ENCODE measurements around the gene MARF1.
"Not testable (repeated sequence)": the region's sequence is repeated elsewhere in the genome, so short reads cannot be mapped to it uniquely, and the experiment has no call there.

Gene MARF1

GRCh38 chr16:15643048-15643945, at the start of gene MARF1:
MARF1 (minus strand) TSS chr16:15643154; CDS start chr16:15639233, 3,921 bp downstream.
- H3K36me3 ChIP-seq (ENCODE audit: control insufficient read depth, insufficient read depth, low read length): no peaks in the 10 kb centered on the region; the same call in 1 of the 2 replicates
- no peak within 1 kb of the TSS for H3K27ac ChIP-seq (ENCODE audit: low read length)
- no peaks in the 10 kb centered on the region for H3K4me1 ChIP-seq (ENCODE audit: control insufficient read depth, insufficient read depth, low read length)
- no peaks in the 10 kb centered on the region for H3K27me3 ChIP-seq (ENCODE audit: control insufficient read depth, insufficient read depth, low read length)
- no peaks in the 10 kb centered on the region for H3K9me3 ChIP-seq (ENCODE audit: control insufficient read depth, insufficient read depth, low read length)
- no CpG with 5 or more reads among the region's 58 CpGs for WGBS (ENCODE audit: insufficient coverage, insufficient read length)
- peak within 1 kb of the TSS; percentile 75 for H3K4me3 ChIP-seq (ENCODE audit: low read length)
- no peak for DNase-seq (ENCODE audit: low read depth, low spot score)

- H3K36me3 ChIP-seq (ENCODE audit: control insufficient read depth, insufficient read depth, low read length); H3K27ac ChIP-seq (ENCODE audit: low read length); DNase-seq (ENCODE audit: low read depth, low spot score); H3K9me3 ChIP-seq (ENCODE audit: control insufficient read depth, insufficient read depth, low read length); H3K27me3 ChIP-seq (ENCODE audit: control insufficient read depth, insufficient read depth, low read length); H3K4me1 ChIP-seq (ENCODE audit: control insufficient read depth, insufficient read depth, low read length); H3K4me3 ChIP-seq (ENCODE audit: low read length): not testable (repeated sequence)
- no CpG with 5 or more reads among the region's 1 CpG for WGBS (ENCODE audit: insufficient coverage, insufficient read length)
These were observed 49.6 kb upstream of the MARF1 start for GRCh38 chr16:15692508-15692907.

GRCh38 chr16:15691046-15691445, 48.1 kb upstream of the MARF1 start:
- no peaks in the 10 kb centered on the region for H3K9me3 ChIP-seq (ENCODE audit: control insufficient read depth, insufficient read depth, low read length)
- no peak overlapping the region for H3K4me3 ChIP-seq (ENCODE audit: low read length)
- peaks cover 7% of the 10 kb centered on the region; the same call in 1 of the 2 replicates for H3K36me3 ChIP-seq (ENCODE audit: control insufficient read depth, insufficient read depth, low read length)
- WGBS (ENCODE audit: insufficient coverage, insufficient read length): no CpG with 5 or more reads among the region's 10 CpGs
- no peak overlapping the region for H3K27ac ChIP-seq (ENCODE audit: low read length)
- no peaks in the 10 kb centered on the region for H3K27me3 ChIP-seq (ENCODE audit: control insufficient read depth, insufficient read depth, low read length)
- no peaks in the 10 kb centered on the region for H3K4me1 ChIP-seq (ENCODE audit: control insufficient read depth, insufficient read depth, low read length)
- no peak for DNase-seq (ENCODE audit: low read depth, low spot score)

- Histone ChIP-seq H3K4me1 (ENCODE audit: control insufficient read depth, insufficient read depth, low read length) (no peaks in the 10 kb centered on the region), H3K9me3 (ENCODE audit: control insufficient read depth, insufficient read depth, low read length) (no peaks in the 10 kb centered on the region), H3K36me3 (ENCODE audit: control insufficient read depth, insufficient read depth, low read length) (peaks cover 7% of the 10 kb centered on the region; the same call in 1 of the 2 replicates), H3K4me3 (ENCODE audit: low read length) (no peak overlapping the region), H3K27me3 (ENCODE audit: control insufficient read depth, insufficient read depth, low read length) (no peaks in the 10 kb centered on the region), H3K27ac (ENCODE audit: low read length) (no peak overlapping the region)
- no CpG with 5 or more reads among the region's 3 CpGs for WGBS (ENCODE audit: insufficient coverage, insufficient read length)
- no peak for DNase-seq (ENCODE audit: low read depth, low spot score)
These were observed 47.3 kb upstream of the MARF1 start for GRCh38 chr16:15690296-15690695.

GRCh38 chr16:15689290-15689689, 46.3 kb upstream of the MARF1 start:
- no peak overlapping the region for H3K27ac ChIP-seq (ENCODE audit: low read length)
- no peaks in the 10 kb centered on the region for H3K9me3 ChIP-seq (ENCODE audit: control insufficient read depth, insufficient read depth, low read length)
- H3K36me3 ChIP-seq (ENCODE audit: control insufficient read depth, insufficient read depth, low read length): peaks cover 7% of the 10 kb centered on the region; the same call in 1 of the 2 replicates
- H3K4me3 ChIP-seq (ENCODE audit: low read length): no peak overlapping the region
- WGBS (ENCODE audit: insufficient coverage, insufficient read length): no CpG with 5 or more reads among the region's 3 CpGs
- no peaks in the 10 kb centered on the region for H3K4me1 ChIP-seq (ENCODE audit: control insufficient read depth, insufficient read depth, low read length)
- H3K27me3 ChIP-seq (ENCODE audit: control insufficient read depth, insufficient read depth, low read length): no peaks in the 10 kb centered on the region
- DNase-seq (ENCODE audit: low read depth, low spot score): no peak

- Histone ChIP-seq H3K27me3 (ENCODE audit: control insufficient read depth, insufficient read depth, low read length) (no peaks in the 10 kb centered on the region), H3K9me3 (ENCODE audit: control insufficient read depth, insufficient read depth, low read length) (no peaks in the 10 kb centered on the region), H3K4me3 (ENCODE audit: low read length) (no peak overlapping the region), H3K36me3 (ENCODE audit: control insufficient read depth, insufficient read depth, low read length) (peaks cover 7% of the 10 kb centered on the region; the same call in 1 of the 2 replicates), H3K27ac (ENCODE audit: low read length) (no peak overlapping the region), H3K4me1 (ENCODE audit: control insufficient read depth, insufficient read depth, low read length) (no peaks in the 10 kb centered on the region)
- DNase-seq (ENCODE audit: low read depth, low spot score): no peak
- WGBS (ENCODE audit: insufficient coverage, insufficient read length): no CpG with 5 or more reads among the region's 2 CpGs
These were observed 43.3 kb upstream of the MARF1 start for GRCh38 chr16:15686287-15686686.

GRCh38 chr16:15682105-15682570, 39.2 kb upstream of the MARF1 start:
- Histone ChIP-seq H3K36me3 (ENCODE audit: control insufficient read depth, insufficient read depth, low read length) (peaks cover 6% of the 10 kb centered on the region), H3K27ac (ENCODE audit: low read length) (no peak overlapping the region), H3K4me1 (ENCODE audit: control insufficient read depth, insufficient read depth, low read length) (no peaks in the 10 kb centered on the region), H3K9me3 (ENCODE audit: control insufficient read depth, insufficient read depth, low read length) (no peaks in the 10 kb centered on the region), H3K27me3 (ENCODE audit: control insufficient read depth, insufficient read depth, low read length) (no peaks in the 10 kb centered on the region), H3K4me3 (ENCODE audit: low read length) (no peak overlapping the region)
- peak; percentile 25 for DNase-seq (ENCODE audit: low read depth, low spot score)
- WGBS (ENCODE audit: insufficient coverage, insufficient read length): no CpG with 5 or more reads among the region's 7 CpGs

- no peaks in the 10 kb centered on the region for H3K4me1 ChIP-seq (ENCODE audit: control insufficient read depth, insufficient read depth, low read length)
- H3K9me3 ChIP-seq (ENCODE audit: control insufficient read depth, insufficient read depth, low read length): no peaks in the 10 kb centered on the region
- peaks cover 10% of the 10 kb centered on the region for H3K36me3 ChIP-seq (ENCODE audit: control insufficient read depth, insufficient read depth, low read length)
- no peak overlapping the region for H3K27ac ChIP-seq (ENCODE audit: low read length)
- H3K4me3 ChIP-seq (ENCODE audit: low read length): no peak overlapping the region
- H3K27me3 ChIP-seq (ENCODE audit: control insufficient read depth, insufficient read depth, low read length): no peaks in the 10 kb centered on the region
- WGBS (ENCODE audit: insufficient coverage, insufficient read length): no CpG with 5 or more reads among the region's 5 CpGs
- no peak for DNase-seq (ENCODE audit: low read depth, low spot score)
These were observed 34.5 kb upstream of the MARF1 start for GRCh38 chr16:15677447-15677846.

- peaks cover 10% of the 10 kb centered on the region for H3K36me3 ChIP-seq (ENCODE audit: control insufficient read depth, insufficient read depth, low read length)
- no peaks in the 10 kb centered on the region for H3K9me3 ChIP-seq (ENCODE audit: control insufficient read depth, insufficient read depth, low read length)
- no peaks in the 10 kb centered on the region for H3K4me1 ChIP-seq (ENCODE audit: control insufficient read depth, insufficient read depth, low read length)
- no peaks in the 10 kb centered on the region for H3K27me3 ChIP-seq (ENCODE audit: control insufficient read depth, insufficient read depth, low read length)
- WGBS (ENCODE audit: insufficient coverage, insufficient read length): no CpG with 5 or more reads among the region's 10 CpGs
- DNase-seq (ENCODE audit: low read depth, low spot score): no peak
- H3K27ac ChIP-seq (ENCODE audit: low read length): no peak overlapping the region
- no peak overlapping the region for H3K4me3 ChIP-seq (ENCODE audit: low read length)
These were observed 33.6 kb upstream of the MARF1 start for GRCh38 chr16:15676506-15676905.

- Histone ChIP-seq H3K4me3 (ENCODE audit: low read length) (no peak overlapping the region), H3K36me3 (ENCODE audit: control insufficient read depth, insufficient read depth, low read length) (peaks cover 15% of the 10 kb centered on the region), H3K4me1 (ENCODE audit: control insufficient read depth, insufficient read depth, low read length) (no peaks in the 10 kb centered on the region), H3K27ac (ENCODE audit: low read length) (no peak overlapping the region), H3K9me3 (ENCODE audit: control insufficient read depth, insufficient read depth, low read length) (no peaks in the 10 kb centered on the region), H3K27me3 (ENCODE audit: control insufficient read depth, insufficient read depth, low read length) (no peaks in the 10 kb centered on the region)
- no peak for DNase-seq (ENCODE audit: low read depth, low spot score)
- WGBS (ENCODE audit: insufficient coverage, insufficient read length): no CpG with 5 or more reads among the region's 7 CpGs
These were observed 31.6 kb upstream of the MARF1 start for GRCh38 chr16:15674571-15674970.
